ENCODE results near the gene LSM12.

GRCh38 chr17:44065668-44066203 lies 735 bp downstream of the LSM12 start:
- TF ChIP-seq CTCF (conservative IDR thresholded peaks at IDR 0.05; ENCODE audit: low read depth, low read length) (no peak), EZH2 (IDR thresholded peaks at IDR 0.05; ENCODE audit: borderline replicate concordance, low read depth, low read length, poor library complexity, severe bottlenecking) (no peak)
